GM18508 (cell line): Measurements from ENCODE around the gene EIF5A.
A peak's percentile ranks its signal among the peaks of the same experiment; 100 is the strongest.
"Not testable (repeated sequence)": the region's sequence is repeated elsewhere in the genome, so short reads cannot be mapped to it uniquely, and the experiment has no call there.

Source experiments
- ATAC-seq: cut with Tn5 transposase; IDR thresholded peaks from one replicate; pipeline ENCODE4 v1.9.1; 2021; ENCODE audit warnings: moderate number of reproducible peaks; ENCODE audit not compliant: insufficient read depth, unreplicated experiment

EIF5A gene

GRCh38 chr17:7328840-7329373 lies 21.5 kb downstream of the EIF5A start, which contains the start of gene NEURL4:
Gene NEURL4 (minus strand): TSS chr17:7329335. CDS start chr17:7329312, 23 bp downstream.
- ATAC-seq = no peak

- peak; percentile 38 for ATAC-seq
Observed at GRCh38 chr17:7329374-7329996, 22.1 kb downstream of the EIF5A start.

DNA sequence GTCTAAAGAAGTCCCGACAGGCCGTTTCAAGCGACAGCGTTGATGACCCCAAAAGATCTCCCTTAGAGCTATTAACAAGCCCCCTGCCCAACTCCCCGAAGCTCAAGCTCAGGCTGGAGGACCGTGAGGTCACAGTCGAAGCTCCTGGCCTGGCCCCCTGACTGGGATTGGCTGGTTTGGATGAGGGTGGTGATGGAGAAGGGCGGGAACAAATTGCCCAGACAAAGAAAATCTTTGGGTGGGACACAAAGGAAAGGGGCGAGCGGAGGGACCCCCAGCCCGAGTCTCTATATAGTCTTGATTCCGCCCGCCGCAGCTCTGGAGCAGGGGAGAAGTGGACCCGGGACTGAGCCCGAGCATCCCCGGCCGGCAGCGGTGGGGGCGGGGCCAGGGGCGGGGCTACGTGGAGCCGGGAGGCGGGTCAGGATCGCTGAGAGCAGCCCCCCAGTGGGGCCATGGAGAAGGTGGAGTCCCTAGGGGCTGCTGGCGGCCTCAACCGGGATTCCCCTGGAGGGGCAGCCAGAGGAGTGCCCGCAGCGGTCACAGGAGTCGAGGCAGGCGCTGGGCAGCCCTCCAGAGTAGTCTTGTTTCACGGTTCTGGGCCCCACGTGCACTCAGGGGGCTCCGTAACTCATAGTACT lies 22.7 kb downstream of the EIF5A start:
- ATAC-seq = peak; percentile 22

DNA sequence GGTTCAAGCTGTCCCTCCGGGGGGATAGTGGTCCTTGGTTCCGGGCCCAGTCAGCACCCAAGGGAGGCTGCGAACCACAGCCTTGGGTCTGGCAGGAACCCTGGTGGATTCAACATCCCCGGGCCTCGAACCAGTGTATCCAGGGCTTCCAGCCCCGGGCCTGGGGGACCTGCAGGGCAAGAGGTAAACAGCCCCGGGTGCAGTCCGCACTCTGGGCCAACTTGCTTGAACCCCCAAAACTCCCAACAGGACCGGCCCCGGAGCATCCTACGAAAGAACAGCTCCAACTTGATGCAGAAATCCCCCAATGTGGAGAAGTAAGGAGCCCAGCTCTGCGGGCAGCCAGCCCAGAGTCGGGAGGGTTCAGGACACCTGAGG lies 23.2 kb downstream of the EIF5A start:
- no peak for ATAC-seq

GRCh38 chr17:7332111-7332510 lies 24.7 kb downstream of the EIF5A start:
- no peak for ATAC-seq

GRCh38 chr17:7332600-7333069 lies 25.2 kb downstream of the EIF5A start:
- ATAC-seq = not testable (repeated sequence)

DNA sequence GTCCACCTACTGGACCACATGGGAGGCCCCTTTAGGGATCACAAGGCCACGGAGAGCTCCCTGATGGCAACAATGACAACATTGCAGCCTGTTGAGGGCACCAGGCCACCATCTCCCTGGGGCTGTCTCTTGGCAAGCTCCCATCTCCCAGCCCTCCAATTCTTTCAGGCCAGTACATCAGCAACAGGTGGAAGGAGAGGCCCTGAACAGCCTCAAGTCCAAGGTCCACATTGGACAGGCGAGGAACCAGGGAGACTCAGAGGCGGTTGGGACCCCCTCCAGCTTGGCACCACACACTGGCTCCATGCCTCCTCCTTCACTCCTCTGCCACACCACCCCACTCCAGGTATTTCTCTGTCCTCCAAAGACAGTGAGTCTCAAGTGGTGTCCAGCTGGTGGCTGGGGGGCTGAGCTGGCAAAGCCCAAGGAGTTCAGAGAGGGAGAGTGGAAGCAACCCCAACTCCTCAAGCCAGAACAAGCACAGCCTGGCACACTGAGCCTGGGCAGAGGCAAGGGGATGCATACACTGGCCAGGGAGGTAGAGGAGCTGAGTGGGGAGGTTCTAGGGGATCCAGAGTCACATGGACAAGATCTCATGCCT lies 27.6 kb downstream of the EIF5A start:
- no peak for ATAC-seq

- not testable (repeated sequence) for ATAC-seq
Observed at GRCh38 chr17:7335765-7336164, 28.3 kb downstream of the EIF5A start.

GRCh38 chr17:7336240-7337175 lies 29.1 kb downstream of the EIF5A start, which contains the start of gene ACAP1:
Gene ACAP1 (plus strand): TSS chr17:7336529. CDS start chr17:7336735, 206 bp downstream.
- no peak for ATAC-seq

DNA sequence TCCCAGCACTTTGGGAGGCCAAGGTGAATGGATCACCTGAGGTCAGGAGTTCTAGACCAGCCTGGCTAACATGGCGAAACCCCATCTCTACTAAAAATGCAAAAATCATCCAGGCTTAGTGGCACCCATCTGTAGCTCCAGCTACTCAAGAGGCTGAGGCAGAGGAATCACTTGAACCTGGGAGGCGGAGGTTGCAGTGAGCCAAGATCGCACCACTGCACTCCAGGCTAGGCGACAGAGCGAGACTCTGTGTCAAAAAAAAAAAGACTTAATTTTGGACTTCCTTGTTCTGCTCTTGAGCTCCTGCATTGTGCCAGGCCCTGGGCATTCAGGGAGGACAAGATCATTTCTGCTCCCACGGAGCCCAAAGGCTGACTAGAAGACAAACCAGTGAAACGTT lies 30.2 kb downstream of the EIF5A start:
- not testable (repeated sequence) for ATAC-seq

DNA sequence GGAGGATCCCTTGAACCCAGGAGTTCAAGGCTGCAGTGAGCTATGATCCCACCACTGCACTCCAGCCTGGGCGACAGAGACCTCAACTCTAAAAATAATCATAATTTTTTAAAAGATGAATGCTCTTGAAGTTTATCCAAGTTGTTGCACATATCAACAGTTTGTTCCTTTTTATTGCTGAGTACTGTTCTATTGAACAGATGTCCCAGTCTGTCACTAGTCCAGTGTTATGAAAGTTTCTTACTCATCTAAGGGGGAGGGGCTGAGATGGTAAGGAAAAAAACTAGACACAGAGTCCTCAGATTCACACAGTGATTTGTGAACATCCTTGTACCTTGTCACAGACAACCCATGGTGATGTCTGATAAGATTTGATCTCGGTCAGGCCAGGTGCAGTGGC lies 32.8 kb downstream of the EIF5A start:
- ATAC-seq = no peak

- no peak for ATAC-seq
Observed at GRCh38 chr17:7341842-7342241, 34.4 kb downstream of the EIF5A start.

- ATAC-seq = no peak
Observed at GRCh38 chr17:7343250-7343649, 35.8 kb downstream of the EIF5A start.

DNA sequence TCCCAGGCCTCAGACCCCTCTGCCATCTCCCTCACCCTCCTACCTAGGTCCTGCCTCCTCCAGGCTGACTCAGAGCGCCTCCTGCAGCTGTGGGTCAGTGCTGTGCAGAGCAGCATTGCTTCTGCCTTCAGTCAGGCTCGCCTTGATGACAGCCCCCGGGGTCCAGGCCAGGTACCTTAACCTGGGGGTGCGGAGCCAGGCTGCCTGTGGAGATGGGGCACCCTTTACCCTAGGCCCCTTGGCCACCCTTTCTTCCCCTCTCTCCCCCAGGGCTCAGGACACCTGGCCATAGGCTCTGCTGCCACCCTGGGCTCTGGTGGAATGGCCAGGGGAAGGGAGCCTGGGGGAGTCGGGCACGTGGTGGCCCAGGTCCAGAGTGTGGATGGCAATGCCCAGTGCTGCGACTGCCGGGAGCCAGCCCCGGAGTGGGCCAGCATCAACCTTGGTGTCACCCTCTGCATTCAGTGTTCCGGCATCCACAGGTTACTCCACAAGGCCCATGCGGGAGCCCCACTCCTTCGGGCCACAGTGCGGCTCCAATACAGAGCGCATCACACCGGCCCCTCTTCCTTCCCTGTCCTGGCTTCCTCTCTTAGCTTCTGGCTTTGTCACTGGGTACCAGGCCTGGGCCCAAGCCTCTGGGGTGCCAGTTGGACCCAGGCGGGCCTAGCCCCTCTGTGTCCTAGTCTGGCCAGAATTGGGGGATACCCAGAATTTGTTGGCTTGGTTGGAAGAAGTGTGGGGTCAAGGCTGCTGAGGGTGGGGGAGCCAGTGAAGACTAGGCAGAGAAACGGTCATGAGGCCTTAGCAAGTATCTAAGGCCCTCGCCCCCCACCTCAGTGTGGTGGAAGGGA lies 39.6 kb downstream of the EIF5A start:
- ATAC-seq = no peak

- ATAC-seq = no peak
Observed at GRCh38 chr17:7347630-7348477, 40.4 kb downstream of the EIF5A start.

GRCh38 chr17:7348478-7349242 lies 41.2 kb downstream of the EIF5A start:
- ATAC-seq = no peak

GRCh38 chr17:7351665-7352502 lies 44.5 kb downstream of the EIF5A start, which contains the start of gene KCTD11:
Gene KCTD11 (plus strand): TSS chr17:7352162.
- ATAC-seq = no peak
